Vagina (tissue), 2 donors: ENCODE data around the gene ATPAF1.

Experiments used
- CTCF ChIP-seq, 3 experiments: fragments of 450-650 bp in 2 of 3; fragments of 200-600 bp in 1 of 3; sonication (generic) in 1 of 3; IDR thresholded peaks; one replicate each; pipeline ENCODE4 v1.5.1; 2017 to 2019; ENCODE audit warnings: antibody characterized with exemption in 3 of 3, mild to moderate bottlenecking in 2 of 3, moderate library complexity in 2 of 3
- POLR2A ChIP-seq, 2 donors: fragments of 450-650 bp; IDR thresholded peaks; one replicate each; pipeline ENCODE4 v1.6.1; 2017; ENCODE audit warnings: antibody characterized with exemption in 2 of 2, mild to moderate bottlenecking in 2 of 2, moderate library complexity in 2 of 2
- POLR2AphosphoS5 ChIP-seq, 2 donors: sonication (generic); formaldehyde crosslinking; IDR thresholded peaks; one replicate each; pipeline ENCODE4 v1.9.0; 2017; ENCODE audit warnings: antibody characterized with exemption in 2 of 2, mild to moderate bottlenecking in 2 of 2, low read depth in 1 of 2; ENCODE audit not compliant: insufficient read depth in 1 of 2

GRCh38 chr1:46653405-46653958, 14.7 kb downstream of the ATPAF1 start:
- TF ChIP-seq CTCF (IDR thresholded peaks at IDR 0.05) (no peak), POLR2A (IDR thresholded peaks at IDR 0.05) (no peak), POLR2AphosphoS5 (IDR thresholded peaks at IDR 0.05; ENCODE audit: insufficient read depth in 1 of 2, low read depth in 1 of 2) (no peak)
